GM21390 (cell line): Measurements from ENCODE around the gene BRPF1.
"Not testable (repeated sequence)": the region's sequence is repeated elsewhere in the genome, so short reads cannot be mapped to it uniquely, and the experiment has no call there.

Source experiments
- ATAC-seq: cut with Tn5 transposase; IDR thresholded peaks from one replicate; pipeline ENCODE4 v1.9.1; 2021; ENCODE audit not compliant: unreplicated experiment

The BRPF1 gene

DNA sequence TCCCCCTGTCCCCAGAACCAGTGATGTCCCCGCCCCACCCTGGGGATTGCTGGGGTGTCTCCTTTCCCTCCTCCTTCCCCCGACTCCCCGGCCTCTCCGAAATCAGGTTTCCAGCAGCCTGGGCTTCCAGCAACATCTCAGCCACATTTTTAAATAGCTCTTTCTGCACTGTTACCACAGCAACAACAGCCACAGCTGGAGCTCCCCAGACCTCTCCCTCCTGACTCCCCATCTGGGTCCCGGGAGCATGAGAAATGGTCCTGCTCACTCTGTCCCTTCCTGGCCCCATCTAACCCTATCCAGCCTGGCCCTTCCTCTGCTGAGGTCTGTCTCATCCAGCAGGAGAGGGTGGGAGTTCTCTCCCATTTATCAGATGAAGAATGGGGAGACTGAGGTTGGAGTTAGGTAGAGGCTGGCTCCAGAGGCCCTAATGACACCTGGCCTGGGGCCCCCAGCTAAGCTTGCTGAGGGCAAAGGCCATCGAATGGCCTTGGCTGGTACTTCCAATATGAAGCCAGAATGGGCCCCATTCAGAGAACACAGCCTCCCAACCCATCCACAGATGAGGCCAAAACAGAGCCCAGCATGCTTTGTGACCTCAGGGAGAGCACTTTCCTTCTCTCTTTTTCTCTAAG lies 36.7 kb downstream of the BRPF1 start:
- no peak for ATAC-seq

DNA sequence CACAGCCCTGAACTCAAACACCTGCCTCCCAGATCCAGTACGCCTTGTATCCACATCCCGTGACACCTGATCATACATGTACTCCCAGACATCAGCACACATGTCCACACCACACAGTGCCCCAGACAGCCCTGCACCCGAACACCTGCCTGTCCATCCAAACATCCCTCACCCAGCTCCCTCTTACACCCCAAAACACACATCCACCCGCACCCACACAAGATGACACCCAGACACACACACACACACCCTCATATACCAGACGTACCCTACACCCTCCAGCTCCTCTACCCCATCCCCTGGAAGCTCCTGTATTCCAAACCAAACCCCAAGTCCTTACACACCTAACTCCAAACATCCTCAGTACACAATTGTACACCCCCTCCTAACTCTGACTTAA lies 37.5 kb downstream of the BRPF1 start:
- ATAC-seq, result no peak

GRCh38 chr3:9769426-9770275 lies 38.1 kb downstream of the BRPF1 start, which contains the start of gene CAMK1:
Gene CAMK1, minus strand, starts transcription at chr3:9769947. Its CDS starts 2,198 bp downstream, at chr3:9767749.
- peak; percentile 54 for ATAC-seq

DNA sequence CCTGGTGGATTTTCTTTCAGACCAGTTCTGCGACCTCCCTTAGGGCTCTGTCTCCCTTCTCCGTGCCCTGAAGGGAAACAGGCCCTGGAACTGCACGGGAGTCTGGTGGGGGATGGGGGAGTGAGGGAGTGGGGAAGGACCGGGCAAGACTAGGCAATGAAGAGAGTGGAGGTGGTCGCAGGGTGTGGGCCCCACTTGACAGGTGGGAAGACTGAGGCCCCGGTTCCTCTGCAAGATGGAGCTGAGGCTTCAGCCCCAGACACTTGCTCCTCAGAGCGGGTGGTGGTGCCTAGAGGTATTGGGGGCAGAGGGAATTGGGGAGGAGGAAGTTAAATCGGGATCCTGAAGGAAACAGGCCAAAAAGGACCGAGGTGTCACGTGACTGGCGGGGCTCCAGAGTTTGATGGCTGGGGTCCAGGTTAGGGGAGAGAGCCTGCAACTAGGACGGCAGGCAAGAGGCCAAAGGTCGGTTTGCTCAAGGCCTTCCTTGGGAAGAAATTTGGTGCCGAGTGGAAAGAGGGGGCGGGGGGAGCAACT lies 38.8 kb downstream of the BRPF1 start:
- ATAC-seq, result no peak

DNA sequence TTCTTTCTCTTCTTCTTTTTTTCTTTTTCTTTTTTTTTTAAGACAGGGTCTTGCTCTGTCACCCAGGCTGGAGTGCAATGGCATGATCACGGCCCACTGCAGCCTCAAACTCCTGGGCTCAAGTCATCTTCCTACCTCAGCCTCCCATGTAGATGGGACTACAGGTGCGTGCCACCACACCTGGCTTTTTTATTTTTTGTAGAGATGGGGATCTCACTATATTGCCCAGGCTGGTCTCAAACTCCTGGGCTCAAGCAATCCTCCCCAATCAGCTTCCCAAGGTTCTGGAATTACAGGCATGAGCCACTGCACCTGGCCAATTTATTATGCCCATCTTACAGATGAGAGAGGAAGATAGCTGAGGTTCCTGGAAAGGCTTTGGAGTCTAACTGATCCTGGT lies 39.5 kb downstream of the BRPF1 start:
- not testable (repeated sequence) for ATAC-seq

- no peak for ATAC-seq
Observed at GRCh38 chr3:9776896-9777693, 45.6 kb downstream of the BRPF1 start.

GRCh38 chr3:9777694-9778021 lies 46.1 kb downstream of the BRPF1 start:
- ATAC-seq, result no peak

- no peak for ATAC-seq
Observed at GRCh38 chr3:9778143-9779074, 46.9 kb downstream of the BRPF1 start.

- no peak for ATAC-seq
Observed at GRCh38 chr3:9779075-9779593, 47.6 kb downstream of the BRPF1 start.

DNA sequence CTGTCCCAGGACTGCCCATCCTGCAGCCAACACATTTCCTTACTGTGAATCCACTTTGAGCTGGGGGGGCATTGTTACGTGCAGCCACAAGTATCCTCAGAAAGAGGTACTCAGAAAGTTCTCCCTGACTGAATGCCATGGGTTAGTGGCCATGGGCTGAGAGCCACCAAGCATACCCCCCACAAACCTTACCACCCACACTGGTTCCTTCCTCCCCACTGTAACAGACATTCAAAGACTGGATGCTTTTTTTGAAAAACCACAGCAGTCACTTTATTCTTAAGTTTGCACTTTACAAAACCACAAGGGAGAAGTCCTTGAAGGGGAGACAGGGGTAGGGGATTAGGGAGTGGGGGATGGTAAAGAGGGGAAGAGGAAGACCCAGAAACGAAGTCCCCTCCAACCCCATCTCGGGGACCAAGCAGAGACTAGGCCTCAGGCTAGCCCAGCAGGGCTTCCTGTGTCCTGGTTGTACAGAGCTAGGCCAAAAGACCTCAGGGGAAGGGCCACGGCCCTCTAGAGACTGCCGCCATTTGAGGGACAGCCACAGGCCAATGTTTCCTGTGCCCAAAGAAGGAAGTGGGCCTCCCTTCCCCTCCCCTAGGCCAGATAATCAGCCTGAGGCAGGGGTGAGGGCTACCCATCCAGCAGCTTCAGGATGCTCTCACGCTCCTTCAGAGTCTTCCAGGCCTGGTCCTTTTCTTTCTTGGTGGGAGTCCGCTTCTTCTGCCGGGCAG lies 48.4 kb downstream of the BRPF1 start:
- peak; percentile 59 for ATAC-seq

- ATAC-seq, result no peak
Observed at GRCh38 chr3:9780458-9780812, 48.9 kb downstream of the BRPF1 start.

DNA sequence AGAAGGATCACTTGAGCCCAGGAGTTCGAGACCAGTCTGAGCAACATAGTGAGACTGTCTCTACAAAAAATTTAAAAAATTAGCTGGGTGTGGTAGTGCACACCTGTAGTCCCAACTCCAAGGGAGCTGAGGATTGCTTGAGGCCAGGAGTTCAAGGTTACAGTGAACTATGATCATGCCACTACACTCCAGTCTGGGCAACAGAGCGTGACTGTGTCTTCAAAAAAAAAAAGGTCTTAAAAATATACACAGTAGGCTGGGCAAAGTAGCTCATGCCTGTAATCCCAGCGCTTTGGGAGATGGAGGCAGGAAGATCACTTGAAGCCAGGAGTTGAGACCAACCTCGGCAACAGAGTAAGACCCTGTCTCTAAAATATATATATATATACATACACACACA lies 49.4 kb downstream of the BRPF1 start:
- ATAC-seq, result no peak

DNA sequence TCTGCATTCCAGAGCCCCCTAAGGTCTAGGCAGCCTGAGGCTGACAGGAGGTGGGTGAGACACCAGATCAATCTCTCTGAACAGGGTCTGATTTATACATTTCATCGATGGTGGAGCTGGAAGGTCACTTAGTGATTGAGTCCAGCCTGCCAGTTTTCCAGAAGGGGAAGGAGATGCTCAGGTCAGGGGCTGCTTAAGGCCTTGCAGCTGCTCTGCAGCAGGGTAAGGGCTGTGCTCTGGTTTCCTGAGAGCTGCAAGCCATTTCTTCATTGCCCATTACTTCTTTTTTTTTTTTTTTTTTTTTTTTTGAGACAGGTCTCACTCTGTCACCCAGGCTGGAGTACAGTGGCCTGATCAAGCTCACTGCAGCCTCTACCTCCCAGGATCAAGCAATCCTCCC lies 50.0 kb downstream of the BRPF1 start:
- no peak for ATAC-seq

DNA sequence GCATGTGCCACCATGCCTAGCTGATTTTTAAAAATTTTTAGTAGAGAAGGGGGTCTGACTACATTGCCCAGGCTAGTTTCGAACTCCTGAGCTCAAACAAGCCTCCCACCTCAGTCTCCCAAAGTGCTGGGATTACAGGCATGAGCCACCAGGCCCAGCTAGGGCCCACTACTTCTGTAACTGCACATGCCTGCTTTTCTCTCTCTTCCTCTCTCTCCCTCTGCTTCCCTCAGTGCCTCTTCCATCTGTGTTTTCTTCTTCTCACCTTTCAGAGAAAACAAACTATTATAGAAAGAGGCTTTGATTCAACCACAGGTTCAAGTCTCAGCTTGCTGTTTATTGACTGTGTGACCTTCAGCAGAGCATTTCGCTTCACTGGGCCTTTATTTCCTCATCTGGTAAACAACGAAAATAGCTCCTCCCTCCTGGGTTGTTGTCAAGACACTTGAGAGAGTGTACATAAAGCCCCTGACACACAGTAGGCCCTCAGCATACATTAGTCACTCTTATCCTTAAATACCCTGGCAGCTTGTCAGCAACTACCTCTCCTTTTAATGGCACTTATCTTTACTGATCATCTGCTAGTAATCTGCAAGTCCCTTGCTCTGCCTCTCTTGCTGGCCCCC lies 50.6 kb downstream of the BRPF1 start:
- ATAC-seq, result no peak

- no peak for ATAC-seq
Observed at GRCh38 chr3:9782770-9783169, 51.2 kb downstream of the BRPF1 start.

DNA sequence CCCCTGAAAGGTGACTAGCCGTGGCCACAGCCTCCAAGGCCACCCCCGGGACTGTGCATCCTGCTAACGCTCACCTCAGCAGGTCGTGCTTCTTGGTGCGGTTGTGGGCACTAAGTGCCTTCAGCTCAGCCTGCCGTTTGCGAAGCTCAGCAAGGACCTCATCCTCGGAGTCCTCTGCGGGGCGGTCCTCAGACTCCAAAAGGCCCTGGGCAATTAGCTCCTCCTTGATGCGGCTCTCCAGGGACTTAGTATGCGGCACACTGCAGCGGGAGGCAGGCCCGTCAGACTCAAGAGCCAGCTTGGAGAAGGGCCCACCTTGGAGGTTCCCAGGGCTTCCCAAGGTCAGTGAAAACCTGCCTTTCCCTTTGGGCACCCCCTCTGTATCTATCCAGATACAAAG lies 52.4 kb downstream of the BRPF1 start:
- no peak for ATAC-seq

GRCh38 chr3:9784965-9785364 lies 53.4 kb downstream of the BRPF1 start:
- no peak for ATAC-seq

DNA sequence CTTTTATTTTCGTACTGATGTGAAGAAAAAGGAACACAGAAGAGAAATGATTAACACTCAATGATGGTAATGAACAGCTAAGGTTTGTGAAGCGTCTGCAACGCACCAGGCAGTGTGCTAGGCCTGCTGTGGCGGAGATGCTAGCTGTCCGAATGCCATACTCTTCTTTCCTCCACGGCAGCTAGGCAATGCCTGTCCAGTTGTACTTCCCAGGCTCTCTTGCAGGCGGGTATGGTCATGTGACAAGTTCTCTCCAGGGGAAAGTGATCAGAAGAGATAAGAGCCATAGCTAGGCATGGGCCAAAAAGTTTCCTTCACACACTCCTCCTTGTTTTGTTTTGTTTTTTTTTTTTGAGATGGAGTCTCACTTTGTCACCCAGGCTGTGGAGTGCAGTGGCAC lies 54.1 kb downstream of the BRPF1 start:
- no peak for ATAC-seq

GRCh38 chr3:9786209-9786739 lies 54.7 kb downstream of the BRPF1 start:
- no peak for ATAC-seq
